NCI-H2107 (cell line): ENCODE results near the gene VPS4A.
"Not testable (repeated sequence)": the region's sequence is repeated elsewhere in the genome, so short reads cannot be mapped to it uniquely, and the experiment has no call there.

Source experiments
- DNase-seq: peaks from one replicate; lab custom pipeline; 2025; lab: John Stamatoyannopoulos, UW

Gene VPS4A

DNA sequence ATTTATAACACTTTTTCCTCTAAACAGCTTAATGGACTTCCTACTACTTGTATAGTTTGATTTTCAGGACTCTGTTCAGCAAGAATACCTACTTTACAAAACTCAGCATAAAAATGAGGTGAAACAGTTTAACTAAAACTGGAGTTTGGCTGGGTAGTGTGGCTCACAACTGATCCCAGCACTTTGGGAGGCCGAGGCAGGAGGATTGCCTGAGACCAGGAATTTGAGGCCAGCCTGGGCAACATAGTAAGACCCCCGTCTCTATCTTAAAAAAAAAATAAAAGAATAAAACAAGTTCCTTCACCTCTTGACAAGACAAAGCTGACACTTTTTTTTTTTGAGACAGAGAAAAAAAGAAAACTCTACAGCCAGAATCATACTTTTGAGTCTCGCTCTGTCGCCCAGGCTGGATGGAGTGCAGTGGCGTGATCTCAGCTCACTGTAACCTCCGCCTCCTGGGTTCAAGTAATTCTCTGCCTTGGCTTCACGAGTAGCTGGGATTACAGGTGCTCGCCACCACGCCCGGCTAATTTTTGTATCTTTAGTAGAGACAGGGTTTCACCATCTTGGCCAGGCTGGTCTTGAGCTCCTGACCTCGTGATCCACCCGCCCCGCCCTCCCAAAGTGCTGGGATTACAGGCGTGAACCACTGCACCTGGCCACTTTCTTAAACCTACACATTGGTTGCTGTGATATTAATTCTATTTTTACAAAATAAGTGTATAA, 16.6 kb downstream of the VPS4A start:
- DNase-seq = no peak

DNA sequence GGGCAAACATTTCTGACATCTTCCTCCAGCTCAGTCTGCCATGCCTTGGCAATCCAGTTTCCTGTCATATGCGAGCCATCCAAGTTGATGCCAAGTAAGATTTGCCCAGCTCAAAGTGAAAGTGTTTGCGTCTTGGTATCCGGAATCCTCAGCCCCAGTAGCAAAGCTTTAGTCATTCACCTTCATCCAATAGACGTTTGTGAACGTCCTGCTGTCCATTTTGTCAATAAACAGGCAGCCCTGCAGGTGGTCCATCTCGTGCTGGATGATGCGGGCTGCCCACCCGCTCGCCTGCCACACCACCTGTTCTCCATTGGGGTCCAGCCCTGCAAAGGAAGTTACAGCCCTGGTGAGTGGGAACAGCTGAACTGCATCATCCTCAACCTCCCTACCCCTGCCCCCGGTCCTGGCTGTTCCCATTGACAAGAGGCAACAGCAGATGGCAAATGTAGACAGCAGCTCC, 17.7 kb downstream of the VPS4A start:
- no peak for DNase-seq

DNA sequence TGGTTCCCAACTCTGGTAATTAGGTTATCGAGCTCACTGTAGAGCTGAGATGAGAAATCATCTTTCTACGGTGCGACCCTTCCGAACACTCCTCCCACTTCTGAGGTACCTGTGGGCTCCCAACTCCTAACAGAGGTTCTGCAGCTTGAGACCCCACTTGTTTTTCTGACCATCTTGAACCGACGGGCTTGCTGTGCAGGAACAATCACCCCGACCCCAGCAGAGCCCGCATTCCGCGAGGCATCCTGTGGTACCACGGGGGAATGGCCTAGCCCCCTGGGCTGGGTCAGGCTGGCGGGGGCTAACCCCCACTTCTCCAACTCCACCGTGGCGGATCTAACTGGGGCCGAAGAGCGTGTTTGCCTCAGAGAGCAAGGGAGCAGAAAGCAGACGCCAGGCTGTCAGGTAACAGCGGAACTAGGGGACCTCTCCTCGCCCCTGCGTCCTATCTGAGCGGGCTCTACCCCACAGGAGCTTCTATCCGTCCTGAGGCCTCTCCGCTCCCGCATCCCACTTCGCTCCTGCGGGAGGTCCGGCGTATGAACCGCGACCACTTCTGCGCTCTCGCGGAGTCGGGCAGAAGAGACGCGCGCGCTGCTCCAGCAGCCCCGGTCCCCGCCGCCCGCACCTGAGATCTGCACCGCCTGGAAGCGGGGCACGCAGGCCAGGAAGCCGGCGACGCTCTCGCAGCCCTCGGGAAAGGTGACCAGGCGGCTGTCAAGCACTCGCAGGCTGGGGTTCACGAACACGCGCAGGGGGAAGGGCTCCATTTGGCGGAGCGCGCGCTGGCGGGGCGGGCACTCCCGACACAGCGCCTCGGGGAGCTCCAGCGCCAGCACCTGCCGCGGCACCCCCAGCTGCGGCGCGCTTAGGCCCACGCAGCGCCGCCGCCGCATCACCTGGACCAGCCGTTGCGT, 18.5 kb downstream of the VPS4A start:
- no peak for DNase-seq

DNA sequence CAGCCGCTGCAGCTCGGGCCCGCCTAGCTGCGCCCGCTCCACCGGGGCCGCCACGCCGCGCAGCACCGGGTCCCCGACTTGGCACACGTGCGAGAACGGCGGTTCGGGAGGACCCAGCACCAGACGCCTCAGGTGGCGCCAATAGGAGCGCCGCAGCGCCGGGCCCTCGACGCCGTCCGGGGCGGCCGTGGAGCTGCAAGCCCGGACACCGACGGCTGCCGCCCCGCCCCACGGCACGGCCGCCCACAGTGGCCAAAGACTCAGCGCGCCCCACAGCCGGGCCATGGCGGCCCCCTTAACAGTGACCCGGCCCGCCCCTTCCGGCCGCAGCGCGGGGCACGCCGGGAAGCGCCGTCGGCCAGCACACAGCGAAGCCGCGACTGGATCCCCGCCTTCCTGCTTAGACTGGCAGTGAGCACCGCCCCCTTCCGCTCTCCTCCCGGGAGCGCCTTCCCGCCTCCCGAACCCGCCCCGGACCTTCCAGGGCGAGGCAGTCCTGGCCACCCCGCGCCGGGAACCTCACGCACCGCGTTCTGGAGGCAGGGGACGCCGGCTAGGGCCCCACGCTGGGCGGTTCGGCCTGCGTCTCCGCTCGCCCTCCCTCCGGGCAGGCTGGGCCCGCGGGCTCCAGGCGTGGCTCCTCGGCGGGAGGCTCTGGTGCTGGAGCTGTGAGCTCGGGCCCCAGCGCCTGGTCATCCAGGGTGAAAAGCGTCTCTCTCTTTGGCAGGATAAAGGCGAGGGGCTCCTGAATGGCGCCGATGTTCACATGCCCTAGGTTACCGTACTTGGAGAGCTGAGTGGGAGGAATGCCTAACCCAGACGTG, 19.3 kb downstream of the VPS4A start, which contains the start of gene PDF:
TSS of gene PDF (minus strand) at position 303 of the 824 bp plus-strand sequence. CDS start at position 285, 18 bp downstream.
- peak; percentile 87 for DNase-seq

DNA sequence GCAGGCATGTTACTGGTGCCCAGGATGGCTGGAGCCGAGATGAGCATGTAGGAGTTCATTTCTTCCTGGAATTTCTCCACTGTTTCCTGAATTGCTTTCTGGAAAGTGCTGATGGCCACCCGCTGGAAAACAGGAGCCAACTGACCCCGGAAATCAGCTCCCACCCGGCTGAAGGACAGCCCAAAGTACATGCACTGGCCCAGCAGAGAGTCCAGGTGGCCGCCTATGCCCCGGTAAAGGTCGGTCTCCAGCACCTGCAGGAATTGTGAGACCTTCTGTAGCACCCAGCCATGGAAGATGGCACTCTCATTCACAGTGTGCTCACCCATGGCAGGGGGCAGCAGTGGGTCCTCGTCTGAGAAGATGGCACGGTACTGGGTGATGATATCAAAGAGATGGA, 23.5 kb downstream of the VPS4A start:
- no peak for DNase-seq

DNA sequence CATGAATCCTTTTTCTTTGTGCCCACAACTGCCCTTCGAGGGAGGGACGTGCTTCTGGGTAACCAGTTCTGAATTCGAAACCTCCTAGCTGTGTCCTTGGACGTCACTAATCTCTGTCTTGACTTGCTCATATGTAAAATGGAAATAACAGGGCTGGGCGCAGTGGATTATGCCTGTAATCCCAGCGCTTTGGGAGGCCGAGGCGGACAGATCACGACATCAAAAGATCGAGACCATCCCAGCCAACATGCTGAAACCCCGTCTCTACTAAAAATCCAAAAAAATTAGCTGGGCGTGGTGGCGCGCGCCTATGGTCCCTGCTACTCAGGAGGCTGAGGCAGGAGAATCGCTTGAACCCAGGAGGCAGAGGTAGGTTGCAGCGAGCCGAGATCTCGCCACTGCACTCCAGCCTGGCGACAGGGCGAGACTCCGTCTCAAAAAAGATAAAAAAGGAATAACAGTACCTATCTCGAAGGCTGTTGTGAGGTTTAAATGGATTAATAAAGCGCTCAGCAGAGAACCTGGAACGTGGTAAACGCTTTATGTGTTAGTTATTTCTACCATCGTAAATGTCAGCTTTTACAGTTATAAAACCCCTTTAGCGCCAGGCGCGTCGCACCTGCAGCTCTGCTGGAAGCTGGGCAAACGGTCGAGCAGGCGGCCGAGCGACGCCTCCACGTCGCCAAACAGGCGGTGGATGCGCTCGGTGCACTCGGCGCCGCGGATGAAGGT, 27.6 kb downstream of the VPS4A start:
- DNase-seq = no peak

DNA sequence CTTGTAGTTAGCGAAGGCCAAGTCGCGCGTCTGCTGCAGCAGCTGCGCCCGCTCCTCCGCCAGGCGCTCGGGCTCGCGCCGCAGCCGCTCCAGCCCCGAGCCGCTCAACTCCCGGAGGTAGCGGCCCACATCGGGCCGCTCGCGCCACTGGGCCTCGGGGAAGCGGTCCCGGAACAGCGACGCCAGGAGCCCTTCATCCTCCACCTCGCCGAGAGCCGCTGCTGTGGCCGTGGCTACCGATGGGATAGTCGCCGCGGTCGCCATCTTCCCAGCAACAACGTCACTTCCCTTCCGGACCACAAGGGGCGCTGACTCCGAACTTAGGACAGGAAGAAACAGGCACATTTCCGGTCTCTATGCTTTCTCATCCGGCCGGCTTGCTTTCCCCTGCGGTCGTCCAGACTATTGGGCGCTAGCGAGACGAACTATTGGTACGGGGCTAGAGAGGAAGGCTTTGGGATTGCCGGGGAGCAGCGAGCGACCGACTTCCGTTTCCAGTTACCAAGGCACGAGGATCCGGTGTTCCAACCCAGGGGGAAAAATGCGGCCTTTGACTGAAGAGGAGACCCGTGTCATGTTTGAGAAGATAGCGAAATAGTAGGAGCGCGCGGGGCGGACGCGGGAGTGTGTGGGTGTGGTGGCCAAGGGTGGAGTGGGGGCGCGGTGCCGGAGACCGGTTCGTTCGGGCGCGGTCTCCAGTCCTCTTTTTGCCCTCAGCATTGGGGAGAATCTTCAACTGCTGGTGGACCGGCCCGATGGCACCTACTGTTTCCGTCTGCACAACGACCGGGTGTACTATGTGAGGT, 28.3 kb downstream of the VPS4A start, which contains the start of the genes COG8 and NIP7:
TSS of gene COG8 (minus strand) at position 276 of the 806 bp plus-strand sequence. CDS start at position 264, 12 bp downstream.
TSS of gene NIP7 (plus strand) at position 484 of the 806 bp plus-strand sequence. CDS start at position 542, 58 bp downstream.
- DNase-seq = peak; percentile 98

DNA sequence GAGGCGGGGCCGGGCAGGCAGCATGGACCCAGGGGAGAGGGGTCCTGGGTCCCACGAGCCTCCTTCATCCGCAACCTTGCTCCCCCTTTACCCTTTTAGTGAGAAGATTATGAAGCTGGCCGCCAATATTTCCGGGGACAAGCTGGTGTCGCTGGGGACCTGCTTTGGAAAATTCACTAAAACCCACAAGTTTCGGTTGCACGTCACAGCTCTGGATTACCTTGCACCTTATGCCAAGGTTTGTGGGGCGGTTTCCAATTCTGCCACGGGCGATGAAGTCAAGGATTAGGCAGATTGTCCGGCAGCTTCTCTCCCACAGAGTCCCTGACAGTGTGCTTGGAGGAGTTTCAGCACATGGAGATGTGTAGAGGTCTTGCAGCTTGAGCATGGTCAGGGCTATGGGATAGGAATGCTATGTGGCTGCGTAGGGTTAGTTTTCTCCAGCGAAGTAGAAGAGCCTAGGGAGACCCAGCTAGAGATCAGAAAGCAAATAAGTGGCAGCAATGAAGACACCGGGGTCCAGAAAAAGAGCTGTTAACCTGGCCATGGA, 29.0 kb downstream of the VPS4A start:
- no peak for DNase-seq

DNA sequence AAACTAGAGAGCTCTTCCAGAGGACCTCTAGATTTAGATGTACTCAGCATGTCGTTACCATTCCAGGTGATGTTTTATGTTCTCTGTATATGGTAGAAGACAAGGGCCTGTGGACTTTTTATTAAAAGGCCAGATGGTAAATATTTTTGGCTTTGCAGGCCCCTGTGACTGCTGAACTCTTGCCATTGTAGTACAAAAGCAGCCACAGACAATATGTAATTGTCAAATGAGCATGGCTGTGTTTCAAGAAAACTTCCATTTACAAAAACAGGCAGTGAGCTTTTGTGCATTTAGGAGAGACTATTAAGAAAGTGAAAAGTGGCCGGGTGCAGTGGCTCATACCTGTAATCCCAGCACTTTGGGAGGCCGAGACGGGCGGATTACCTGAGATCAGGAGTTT, 33.0 kb downstream of the VPS4A start:
- no peak for DNase-seq

DNA sequence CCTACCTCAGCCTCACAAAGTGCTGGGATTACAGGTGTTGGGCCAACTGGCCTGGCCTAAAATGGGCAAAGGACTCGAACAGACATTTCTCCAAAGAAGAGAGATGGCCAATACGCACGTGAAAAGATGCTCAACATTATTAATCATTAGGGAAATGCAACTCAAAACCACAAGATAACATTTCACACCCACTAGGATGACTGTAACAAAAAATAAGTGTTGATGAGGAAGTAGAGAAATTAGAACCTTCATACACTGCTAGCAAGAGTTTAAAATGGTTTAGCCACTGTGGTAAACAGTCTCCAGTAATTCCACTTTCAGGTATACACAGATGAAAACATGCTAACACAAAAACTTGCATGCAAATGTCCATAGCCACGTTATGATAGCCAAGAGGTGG, 34.8 kb downstream of the VPS4A start:
- DNase-seq = no peak

DNA sequence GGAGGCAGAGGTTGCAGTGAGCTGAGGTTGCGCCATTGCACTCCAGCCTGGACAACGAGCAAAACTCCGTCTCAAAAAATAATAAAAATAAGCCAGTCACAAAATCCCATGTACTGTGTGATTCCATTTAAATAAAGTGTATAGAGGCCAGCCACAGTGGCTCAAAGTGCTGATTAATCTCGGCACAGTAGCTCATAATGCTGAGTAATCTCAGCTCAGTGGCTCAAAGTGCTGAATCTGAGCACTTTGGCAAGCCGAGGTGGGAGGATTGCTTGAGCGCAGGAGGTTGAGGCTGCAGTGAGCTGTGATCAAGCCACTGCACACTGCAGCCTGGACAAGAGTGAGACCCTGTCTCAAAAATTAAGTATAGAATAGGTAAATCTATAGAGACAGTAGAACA, 35.5 kb downstream of the VPS4A start:
- no peak for DNase-seq

DNA sequence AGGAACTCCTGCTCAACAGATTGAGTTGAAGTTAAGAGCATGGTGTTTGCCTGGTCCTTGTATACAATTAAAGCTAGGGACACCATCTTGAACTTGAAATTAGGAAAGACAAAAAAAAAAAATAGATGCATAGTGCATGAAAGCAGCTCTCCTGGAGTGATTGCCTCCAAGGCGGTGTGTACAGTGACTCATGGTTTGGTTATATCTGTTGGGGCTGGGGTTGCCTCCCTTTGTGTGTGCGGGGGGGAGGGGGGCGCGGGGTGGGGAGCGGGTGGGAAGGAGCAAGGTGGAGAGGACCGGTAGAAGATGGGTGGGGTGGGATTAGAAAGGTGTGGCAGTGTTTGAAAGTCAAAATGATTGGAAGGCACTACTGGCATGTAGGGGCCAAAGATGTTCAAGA, 37.1 kb downstream of the VPS4A start:
- no peak for DNase-seq

DNA sequence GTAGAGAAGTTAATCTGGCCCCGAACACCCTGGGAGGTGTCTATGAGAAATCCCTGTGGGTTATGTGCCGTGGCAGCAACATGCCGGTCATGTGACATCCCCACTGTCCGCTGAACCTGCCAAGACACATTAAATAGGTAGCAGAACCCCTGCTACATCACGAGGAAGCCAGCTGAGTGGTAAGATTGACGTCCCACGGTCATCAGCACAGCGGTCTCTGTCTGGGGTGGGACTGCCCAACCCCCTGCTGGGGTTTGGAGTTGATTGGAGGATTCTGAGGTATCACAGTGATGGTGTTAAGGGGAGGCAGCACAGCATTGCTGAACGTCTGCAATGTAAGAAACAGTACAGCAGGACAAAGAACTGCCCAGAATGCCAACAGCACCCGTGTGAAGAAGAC, 38.4 kb downstream of the VPS4A start:
- no peak for DNase-seq

DNA sequence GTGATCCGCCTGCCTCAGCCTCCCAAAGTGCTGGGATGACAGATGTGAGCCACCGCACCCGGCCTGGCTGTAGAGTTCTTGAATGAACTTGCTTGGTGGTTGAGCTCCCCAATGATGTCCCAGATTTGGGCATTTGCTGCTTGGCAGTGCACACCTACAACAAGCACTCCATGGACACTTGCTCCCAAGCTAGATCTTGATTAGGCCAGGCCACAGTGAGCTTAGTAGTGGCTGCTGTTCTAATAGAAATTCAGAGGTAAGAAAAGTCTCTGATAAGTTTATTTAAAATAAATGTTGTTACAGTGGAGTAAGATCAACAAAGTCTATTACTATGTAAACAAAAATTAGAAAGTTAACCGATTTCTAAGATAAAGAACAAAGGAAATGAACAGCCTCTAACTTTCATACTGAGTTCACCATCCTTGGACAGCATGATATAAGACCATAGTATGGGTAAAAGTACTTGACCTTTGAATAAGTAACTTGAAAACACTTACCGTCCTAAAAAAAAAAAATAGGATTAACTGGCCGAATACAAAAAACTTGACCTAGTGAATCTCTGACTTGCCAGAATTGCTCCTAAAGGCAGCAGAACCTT, 39.5 kb downstream of the VPS4A start:
- no peak for DNase-seq

DNA sequence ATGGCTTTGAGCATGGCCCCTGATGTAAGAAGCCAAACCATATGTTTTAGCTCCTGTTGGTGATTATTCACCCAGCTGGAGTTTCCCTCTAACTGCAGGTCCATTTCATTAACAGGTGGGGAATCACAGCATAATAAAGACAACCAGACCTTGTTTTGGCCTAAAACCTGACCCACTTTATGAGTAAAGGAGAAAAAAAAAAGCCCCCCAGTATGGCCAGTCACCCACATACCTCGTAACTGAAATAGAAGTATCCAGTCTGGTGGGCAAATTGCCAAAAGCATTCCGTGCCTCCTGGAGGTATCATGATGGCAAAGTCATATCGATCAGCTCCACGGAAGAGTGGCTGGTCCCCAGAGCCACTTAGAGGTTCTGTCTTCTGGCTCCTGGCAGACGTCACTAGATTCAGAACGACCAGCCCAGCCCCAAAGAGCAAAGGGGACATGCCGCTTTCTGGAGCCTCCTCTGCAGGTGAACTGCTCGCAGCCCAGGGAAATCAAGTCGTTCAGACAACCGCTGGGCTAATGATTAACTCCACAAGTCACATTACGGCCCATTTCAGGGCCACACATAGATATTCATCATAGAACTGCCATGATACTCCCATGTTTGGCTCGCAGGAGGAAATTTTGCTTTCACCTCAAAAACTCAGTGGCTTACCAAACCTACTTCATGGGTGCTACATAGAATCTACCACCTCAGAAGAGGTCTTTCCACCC, 40.3 kb downstream of the VPS4A start, which contains the start of gene TMED6:
TSS of gene TMED6 (minus strand) at position 478 of the 719 bp plus-strand sequence. CDS start at position 445, 33 bp downstream.
- DNase-seq = no peak

DNA sequence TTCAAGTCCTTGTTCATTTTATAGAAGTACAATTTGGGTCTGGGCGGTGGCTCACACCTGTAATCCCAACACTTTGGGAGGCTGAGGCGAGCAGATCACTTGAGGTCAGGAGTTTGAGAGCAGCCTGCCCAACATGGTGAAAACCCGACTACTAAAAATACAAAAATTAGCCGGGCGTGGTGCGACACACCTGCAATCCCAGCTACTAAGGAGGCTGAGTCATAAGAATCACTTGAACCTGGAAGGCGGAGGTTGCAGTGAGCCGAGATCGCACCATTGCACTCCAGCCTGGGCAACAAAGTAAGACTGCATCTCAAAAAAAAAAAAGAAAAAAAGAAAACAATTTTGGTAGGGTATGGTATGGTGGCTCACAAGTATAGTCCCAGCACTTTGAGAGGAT, 48.9 kb downstream of the VPS4A start:
- not testable (repeated sequence) for DNase-seq

DNA sequence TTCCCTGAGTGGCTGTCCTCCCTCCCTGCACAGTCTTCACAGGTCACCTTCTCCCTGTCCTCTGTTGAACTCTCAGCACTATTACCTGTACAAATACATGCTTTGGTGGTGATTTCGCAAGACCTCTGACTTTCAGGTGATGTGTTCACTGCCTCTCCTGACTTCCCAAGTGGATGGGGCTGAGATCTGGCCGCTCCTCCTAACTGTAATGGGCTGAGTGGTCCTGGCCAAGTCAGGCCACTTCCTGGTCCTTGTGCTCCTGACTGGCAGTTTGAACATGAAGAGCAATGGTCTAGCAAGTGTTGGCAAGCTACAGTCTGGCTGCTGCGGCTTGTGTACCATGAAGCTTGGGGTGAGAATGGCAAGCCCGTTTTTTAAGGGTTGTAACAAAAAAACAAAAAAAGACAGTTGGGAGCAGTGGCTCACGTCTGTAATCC, 52.1 kb downstream of the VPS4A start:
- DNase-seq = no peak

DNA sequence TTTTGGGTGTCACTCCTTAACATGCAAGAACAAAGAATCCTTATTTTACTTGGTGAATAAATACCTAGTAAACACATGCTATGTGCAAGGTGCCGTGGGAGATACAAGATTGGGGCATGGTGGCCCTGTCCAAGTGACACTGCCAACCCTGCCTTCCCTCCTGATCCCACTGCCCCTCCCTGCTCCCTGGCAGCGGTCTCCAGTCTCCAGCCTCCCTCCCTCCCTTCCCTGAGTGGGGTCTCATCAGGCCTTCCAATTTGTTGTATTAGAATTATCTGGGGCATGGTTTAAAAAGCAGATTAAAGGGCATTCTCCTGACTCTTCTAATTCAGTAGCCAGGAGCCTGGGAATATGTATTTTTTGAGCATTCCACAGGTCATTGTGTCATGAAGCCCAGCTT, 52.9 kb downstream of the VPS4A start:
- DNase-seq = no peak

DNA sequence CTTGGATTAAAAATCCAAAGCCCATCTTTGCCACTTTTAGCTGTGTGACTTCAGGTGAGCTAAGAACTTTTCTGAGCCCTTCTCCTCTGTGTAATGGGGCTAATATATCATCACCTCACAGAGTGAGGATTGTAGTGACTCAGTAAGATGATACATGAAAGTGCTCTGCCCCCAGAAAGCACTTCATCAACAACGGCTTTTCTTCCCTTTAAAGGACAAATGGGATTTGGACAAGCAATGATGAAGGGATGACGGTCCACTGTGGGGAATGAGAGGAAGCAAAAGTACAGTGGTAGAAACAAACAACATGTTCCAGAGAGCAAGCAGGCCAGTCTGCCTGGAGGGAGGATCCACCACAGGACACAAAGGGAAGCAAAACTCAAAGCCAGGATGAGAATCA, 54.8 kb downstream of the VPS4A start:
- no peak for DNase-seq
